Inflammatory macrophage treated with lipopolysaccharide for 1 hour (primary cell): Measurements from ENCODE around the gene GAB4.
"Not testable (repeated sequence)": the region's sequence is repeated elsewhere in the genome, so short reads cannot be mapped to it uniquely, and the experiment has no call there.

ENCODE experiments used
- DNase-seq, 2 donors: peaks; one replicate each; pipeline ENCODE4 v3.0.0-alpha.2; 2020 to 2022

Gene GAB4

DNA sequence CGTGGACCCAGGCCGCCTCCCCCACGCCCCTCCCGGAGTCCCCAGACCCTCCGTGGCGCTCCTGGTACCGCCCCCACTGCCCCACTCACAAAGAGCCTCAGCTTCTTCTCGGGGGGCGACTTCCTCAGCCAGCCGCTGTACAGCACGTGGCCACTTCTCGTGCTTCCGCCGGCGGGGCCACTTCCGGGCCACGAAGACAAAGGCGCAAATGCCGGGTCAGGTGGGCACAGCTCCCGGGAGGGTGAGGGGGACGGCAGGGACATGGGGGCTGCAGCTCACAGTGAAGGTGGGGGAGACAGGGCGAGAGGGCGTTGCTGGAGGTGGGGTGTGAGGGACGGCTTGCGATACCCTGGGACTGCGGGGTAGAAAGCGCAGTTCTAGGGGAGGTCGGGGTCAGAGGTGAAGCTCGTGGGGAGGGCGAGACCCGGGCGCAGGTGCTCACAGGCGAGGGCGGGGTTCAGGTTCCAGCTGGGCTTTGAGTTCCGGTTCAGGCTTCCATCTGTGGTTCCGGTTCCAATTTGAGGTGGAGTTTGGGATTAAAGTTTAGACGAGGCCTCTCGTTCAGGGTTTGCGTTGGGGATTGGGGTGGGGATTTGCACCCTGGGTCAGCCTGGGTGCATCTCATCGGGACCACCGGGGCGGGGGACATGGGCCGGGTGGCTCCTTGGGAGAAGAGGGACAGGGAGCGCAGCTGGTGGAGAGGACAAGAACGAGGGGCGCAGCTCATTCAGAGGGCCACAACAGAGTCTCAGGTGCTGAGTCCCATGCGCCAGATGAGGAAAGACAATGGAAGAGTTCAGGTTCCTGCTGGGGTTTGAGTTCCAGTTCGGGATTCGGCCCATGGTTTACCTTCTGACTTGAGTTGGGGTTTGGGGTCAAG, at the start of gene GAB4:
TSS of gene GAB4 (minus strand) at position 371 of the 880 bp plus-strand sequence. CDS start at position 263, 108 bp downstream.
- no peak for DNase-seq

DNA sequence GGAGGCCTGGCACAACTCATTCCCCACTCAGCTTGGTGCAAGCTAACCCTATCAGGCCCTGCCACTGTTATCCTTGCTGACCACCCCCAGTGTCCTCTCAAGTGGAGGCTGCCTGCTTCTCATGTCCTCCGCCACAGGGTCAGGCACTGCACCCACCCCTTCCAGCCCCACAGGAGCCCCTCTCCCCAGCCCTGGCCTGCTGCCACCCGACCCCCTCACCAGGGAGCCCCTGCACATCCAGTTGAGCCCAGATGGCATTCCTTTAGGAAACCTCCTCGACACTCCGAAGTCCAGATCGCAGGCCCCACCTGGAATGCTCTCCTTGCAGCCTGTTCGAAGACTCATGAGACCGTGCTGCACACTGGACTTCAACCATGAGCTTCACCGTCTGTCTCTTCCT, 48.8 kb upstream of the GAB4 start:
- DNase-seq: no peak

DNA sequence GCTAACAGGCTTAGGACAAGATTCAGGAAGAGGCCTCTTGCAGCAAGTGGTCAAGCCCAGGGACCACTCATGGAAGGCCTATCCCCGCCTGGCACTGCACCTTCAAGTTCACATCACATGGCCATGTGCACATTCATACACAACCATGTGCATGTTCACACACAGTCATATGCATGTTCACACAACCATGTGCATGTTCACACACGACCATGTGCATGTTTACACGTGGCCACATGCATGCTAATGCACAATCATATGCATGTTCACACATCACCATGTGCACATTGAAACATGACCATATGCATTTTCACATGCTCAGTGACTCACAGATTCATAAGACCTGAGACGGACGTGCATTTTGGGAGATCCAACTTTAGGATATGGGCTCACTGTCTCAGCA, 48.0 kb upstream of the GAB4 start:
- DNase-seq: no peak

GRCh38 chr22:17047656-17048055, 39.6 kb upstream of the GAB4 start:
- peak in 1 of 2 donors; percentile 28 for DNase-seq

DNA sequence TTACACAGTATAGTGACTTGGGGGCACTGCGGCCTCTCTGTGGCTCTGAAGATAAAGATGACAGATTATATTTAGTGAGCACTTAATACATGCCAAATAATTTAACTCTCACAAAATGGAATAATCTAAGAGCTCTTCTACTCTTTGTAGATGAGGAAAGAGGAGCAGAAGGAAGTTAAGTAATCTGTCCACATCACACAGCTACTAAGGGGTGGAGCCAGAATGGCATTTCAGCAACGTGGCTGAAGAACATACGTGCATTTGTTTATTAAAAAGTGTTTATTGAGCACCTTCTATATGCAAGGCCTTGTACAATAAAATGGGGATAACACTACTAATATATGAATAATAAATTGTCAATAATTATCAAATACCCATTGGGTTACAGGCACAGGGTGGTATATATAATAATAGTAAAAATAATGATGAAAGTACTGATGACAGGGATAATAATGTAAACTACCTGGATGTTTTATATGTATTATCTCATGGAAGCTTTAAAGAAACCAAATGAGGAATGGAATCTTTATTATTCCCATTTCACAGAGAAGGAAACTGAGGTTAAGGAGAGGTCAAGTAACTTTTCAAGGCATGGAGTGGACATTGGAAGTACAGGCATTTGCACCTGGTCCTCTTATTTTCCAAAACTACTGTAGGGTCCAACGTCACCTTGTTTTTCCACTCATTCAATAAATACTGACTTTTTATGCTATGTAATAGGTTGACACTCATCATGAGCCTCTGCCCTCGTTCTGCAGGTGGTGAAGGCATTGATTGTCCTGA, 38.7 kb upstream of the GAB4 start:
- DNase-seq: peak; percentile 37 to 46

- no peak for DNase-seq
These were observed 35.5 kb upstream of the GAB4 start for GRCh38 chr22:17043521-17043920.

DNA sequence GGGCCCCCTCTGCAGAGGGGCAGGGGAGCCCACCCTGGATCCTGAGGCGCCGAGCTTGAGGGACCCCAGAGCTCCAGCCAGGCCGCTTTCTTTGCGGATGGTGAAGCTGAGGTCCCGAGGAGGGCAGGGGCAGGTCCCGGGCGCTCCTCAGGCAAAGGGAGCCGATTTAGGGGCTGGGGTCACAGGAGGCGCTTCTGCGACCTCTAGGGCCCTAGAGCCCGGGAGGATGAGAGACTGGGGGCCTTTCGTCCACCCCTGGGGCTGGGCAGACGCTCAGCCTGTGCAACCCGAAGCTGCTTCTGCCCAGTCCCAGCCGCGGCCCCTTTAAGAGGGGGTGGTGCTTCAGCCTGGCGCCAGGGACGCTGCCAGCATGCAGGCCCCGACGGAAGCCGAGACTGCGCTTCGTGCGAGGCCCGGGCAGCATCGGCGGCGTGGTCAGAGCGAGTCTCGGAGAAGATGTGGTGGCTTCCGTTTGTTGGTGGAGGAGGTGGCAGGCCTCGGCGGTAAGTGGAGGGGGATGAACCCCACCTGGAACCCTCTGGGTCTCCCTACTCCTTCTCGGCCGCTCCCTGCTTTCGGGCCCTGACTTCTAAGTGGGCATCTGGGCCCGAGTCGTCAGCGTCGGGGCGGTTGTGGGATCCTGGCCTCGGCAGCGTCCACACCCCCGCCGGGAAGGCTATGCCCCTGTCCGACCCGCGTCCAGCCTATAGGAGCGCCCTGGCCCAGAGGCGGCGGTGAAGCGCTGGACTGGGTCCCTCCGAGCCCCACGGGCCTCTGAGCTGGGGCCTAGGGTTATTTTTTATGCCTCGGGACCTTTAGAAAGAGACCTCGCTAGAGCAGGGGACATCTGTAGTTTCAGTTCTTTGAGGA, 29.1 kb upstream of the GAB4 start:
- DNase-seq: not testable (repeated sequence)

DNA sequence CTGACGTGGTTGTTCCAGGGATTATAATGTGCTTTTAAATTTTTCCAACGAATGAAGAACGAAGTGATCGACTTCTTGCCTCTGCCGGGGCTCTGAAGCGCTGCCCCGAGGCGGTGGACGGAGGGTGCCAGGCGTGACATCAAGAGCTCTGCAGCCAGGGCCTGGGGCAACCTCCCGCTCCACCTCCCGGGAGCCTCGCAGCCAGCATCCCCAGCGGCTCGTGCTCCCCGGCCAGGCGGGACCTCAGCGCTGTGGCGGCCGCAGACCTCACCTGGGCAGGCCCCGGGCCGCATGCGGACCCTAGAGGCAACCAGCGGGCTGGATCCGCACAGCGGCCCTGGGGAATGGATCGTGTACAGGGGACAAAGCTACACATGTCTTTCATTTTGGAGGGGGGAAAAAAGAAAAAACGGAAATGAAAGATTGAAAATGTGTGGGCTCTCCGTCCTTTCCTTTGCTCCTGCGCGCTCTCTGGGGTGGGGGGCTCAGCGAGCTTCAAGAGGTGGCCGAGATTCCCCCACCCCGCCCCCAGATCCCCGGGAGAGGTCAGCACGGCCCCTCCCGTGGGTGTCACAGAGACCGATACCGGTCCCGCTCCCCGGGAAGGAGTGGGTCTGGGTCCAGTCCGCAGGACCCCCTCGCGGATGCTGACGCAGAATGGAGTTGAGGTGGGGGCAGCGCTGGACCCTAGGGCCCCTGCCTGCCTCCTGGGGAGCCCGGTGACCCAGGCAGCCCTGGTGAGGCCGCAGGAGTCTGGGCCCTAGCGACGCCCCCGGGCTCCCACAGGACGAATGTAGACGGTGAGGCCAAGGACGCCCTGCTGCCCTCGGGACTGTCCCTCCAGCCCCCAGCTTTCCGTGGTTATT, 28.2 kb upstream of the GAB4 start:
- not testable (repeated sequence) for DNase-seq

- no peak for DNase-seq
These were observed 27.2 kb upstream of the GAB4 start for GRCh38 chr22:17035246-17035645.

- DNase-seq: not testable (repeated sequence)
These were observed 26.5 kb upstream of the GAB4 start for GRCh38 chr22:17034532-17034931.

DNA sequence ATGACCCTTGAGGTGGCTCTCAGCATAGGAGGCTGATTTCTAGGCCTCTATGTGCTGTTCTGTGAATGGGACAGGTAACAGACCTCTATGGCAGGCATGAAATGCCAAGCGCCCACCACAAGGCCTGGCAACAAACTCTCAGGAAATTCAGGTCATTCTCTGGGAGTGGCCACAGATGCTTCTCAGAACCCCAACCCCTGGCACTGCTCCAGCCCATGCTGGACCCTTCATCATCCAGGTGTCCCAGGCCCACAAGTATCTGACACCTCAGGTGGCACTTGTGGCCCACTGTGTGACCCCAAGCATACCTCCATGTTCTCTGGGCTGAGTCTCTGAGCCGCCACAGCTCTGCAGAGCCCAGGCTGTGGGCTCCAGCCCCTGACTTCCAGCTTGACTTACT, 24.3 kb upstream of the GAB4 start:
- not testable (repeated sequence) for DNase-seq

DNA sequence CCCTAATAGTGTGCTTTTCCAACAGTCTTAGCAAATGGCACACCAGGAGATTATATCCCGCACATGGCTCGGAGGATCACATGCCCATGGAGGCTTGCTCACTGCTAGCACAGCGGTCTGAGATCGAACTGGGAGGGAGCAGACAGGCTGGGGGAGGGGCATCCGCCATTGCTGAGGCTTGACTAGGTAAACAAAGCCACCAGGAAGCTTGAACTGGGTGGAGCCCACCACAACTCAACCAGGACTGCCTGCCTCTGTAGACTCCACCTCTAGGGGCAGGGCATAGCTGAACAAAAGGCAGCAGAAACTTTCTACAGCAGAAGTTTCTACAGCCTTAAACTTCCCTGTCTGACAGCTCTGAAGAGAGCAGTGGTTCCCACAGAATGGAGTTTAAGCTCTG, 16.4 kb upstream of the GAB4 start:
- DNase-seq: not testable (repeated sequence)

DNA sequence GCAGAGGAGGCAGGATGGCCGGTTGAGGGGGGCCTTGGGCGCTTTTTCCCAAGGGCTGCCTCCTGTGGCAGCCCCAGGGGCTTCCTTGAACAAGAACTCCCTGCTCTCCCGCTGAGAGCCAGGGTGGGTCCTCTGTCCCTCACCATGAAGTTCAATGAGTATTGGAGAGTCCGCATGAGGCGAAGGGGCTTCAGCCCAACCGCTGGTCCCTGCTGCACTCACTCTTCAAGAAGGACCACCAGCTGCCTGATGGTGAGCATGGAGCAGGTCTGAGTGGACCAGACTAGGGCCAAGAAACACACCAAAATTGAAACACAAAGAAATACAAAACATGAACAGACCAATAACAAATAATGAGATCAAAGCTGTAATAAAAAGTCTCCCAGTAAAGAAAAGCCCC, 7.5 kb upstream of the GAB4 start:
- not testable (repeated sequence) for DNase-seq

DNA sequence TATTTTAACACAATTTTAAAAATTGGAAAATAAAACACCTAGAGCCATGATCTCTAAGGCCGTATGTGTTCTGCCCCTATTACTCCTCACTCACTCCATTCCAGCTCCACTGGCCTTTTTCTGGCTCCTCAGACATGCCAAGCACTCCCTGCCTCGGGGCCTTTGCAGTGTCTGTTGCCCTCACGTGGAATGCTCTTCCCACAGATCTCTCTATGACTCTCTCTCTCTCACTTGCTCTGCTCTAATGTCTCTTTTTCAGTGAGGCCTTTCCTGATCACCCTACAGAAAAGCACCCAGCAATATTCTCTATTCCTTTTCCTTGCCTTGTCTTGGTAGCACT, 6.0 kb upstream of the GAB4 start:
- DNase-seq: not testable (repeated sequence)

DNA sequence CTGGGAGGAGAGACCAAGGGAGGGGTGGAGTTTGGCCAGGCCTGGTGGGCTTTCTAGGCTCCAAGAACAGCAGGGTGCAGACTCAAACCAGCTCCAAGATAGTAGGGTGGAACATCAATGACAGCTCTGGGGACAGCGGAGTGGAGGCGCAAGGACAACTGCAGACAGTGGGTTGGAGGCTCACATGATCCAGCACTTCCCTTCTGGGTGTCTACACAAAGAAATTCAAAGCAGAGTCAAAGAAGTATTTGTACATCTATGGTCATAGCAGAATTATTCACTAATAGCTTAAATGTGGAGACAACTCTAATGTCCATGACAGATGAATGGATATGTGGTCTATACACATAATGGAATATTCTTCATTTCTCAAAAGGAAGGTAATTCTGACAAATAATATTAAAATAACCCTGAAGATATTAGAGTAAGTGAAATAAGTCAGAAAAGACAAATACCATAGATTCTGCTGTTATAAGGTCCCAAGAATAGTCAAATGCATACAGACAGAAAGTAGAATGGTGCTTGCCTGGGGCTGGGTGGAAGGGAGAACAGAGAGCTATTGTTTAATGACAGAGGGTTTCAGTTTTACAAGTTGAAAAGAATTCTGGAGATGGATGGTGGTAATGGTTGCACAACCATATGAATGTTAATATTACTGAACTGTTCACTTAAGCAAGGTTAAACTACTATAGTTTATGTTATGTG, 5.5 kb upstream of the GAB4 start:
- DNase-seq: no peak

GRCh38 chr22:17012267-17012666, 4.2 kb upstream of the GAB4 start:
- DNase-seq: no peak

DNA sequence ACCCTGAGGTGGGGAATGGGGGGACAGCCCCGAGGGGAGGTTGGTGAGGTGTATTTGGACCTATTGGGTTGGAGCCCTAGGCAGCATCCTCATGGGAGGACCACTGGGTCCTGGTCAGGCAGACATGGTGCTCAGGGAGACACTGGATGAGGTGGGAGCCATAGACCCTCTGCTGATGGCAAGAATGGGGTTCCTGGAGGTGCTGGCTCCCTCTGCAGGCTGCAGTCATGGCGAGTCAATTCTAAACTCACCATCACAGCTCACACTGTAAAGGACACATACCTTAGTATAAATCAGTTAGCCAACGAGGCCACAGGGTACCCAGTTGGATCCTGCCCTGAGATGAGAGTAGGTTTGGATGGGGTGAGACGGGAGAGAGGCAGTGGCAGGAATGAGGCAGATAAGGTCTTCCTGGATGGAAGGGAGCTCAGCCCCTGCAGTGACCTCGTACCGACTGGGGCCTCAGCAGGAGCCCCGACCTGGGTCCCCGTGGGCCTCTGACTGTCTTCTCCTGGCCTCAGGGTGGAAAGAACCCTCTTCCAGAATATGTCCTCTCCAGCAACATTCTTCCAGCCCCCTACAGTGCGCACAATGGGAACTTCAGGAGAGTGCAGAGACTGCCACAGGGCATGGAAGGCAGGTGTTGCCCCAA, 1.7 kb upstream of the GAB4 start:
- DNase-seq: no peak

GRCh38 chr22:17007257-17007656, 765 bp downstream of the GAB4 start:
- DNase-seq: no peak

DNA sequence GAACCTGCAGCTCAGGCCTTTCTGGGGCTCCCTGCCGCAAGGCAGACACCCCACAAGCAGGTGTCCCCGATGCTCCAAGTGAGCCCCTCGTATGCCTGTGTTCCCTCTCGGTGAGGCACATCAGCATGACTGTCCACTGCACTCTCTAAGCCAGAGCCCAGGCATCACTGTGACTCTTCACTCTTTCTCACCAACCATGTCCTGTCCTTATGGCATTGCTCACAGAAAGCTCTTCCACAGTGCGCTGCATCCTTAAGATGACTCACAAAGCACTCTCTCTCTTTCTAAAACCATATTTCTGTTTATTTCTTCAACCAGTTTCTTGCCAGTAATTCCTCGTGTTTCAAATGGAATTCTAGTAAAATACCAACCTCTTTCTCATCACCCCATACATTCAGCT, 18.1 kb downstream of the GAB4 start:
- no peak for DNase-seq

- DNase-seq: no peak
These were observed 19.8 kb downstream of the GAB4 start for GRCh38 chr22:16988257-16988656.

- no peak for DNase-seq
These were observed 20.2 kb downstream of the GAB4 start for GRCh38 chr22:16987822-16988221.
